K562 (cell line): ENCODE results near the gene CCDC117.

Experiments
- CEBPG ChIP-seq, 3 experiments: fragments of 200-800 bp in 1 of 3; sonication (Bioruptor generic) in 1 of 3; sonication (generic) in 1 of 3; formaldehyde crosslinking in 1 of 3; IDR thresholded peaks in 2 of 3; conservative IDR thresholded peaks in 1 of 3; 2 replicates each; pipeline versions ENCODE4 v1.6.1 to v1.8.0; 2016 to 2022; ENCODE audit warnings: missing compliant biosample characterization in 2 of 3, missing genetic modification characterization in 2 of 3, mild to moderate bottlenecking in 1 of 3, missing genetic modification reagents in 1 of 3
- EZH2 ChIP-seq: IDR thresholded peaks from 2 replicates; pipeline ENCODE4 v1.6.1; 2012; ENCODE audit warnings: low read depth, mild to moderate bottlenecking, inconsistent platforms, low read length, borderline replicate concordance
- GABPA ChIP-seq: fragments of 200-800 bp; sonication (Bioruptor generic); conservative IDR thresholded peaks from 2 replicates; pipeline ENCODE4 v1.6.1; 2016; ENCODE audit warnings: low read depth, missing genetic modification characterization, missing compliant biosample characterization
- HCFC1 ChIP-seq: IDR thresholded peaks from 2 replicates; pipeline ENCODE4 v1.6.1; 2012; ENCODE audit warnings: low read depth, low read length, improper control_type of control experiment
- KLF13 ChIP-seq: fragments of 450-650 bp; IDR thresholded peaks from 2 replicates; pipeline ENCODE4 v1.6.1; 2016; ENCODE audit warnings: missing genetic modification characterization, low read depth, mild to moderate bottlenecking, missing compliant biosample characterization, moderate library complexity, borderline replicate concordance
- POLR2G ChIP-seq: fragments of 200-400 bp; formaldehyde crosslinking; IDR thresholded peaks from 2 replicates; pipeline ENCODE4 v1.6.1; 2017; ENCODE audit warnings: low read depth, mild to moderate bottlenecking, antibody characterized with exemption, low read length, moderate library complexity
- SETDB1 ChIP-seq: IDR thresholded peaks from one replicate; pipeline ENCODE4 v1.6.1; 2012; ENCODE audit warnings: low read length, control low read depth, inconsistent platforms
- STAT5A ChIP-seq: IDR thresholded peaks from 2 replicates; pipeline ENCODE4 v1.6.1; 2012; ENCODE audit warnings: low read length, inconsistent platforms, borderline replicate concordance
- ZNF124 ChIP-seq: sonication (generic); formaldehyde crosslinking; IDR thresholded peaks from 2 replicates; pipeline ENCODE4 v1.8.1; 2022; ENCODE audit warnings: missing genetic modification reagents
- ZNF239 ChIP-seq: fragments of 250-450 bp; sonication (Bioruptor Pico); IDR thresholded peaks from 2 replicates; pipeline ENCODE4 v1.4.0; 2020; ENCODE audit warnings: mild to moderate bottlenecking
- ZNF274 ChIP-seq: IDR thresholded peaks from 2 replicates; pipeline ENCODE4 v1.6.1; 2011; ENCODE audit warnings: low read depth, mild to moderate bottlenecking, low read length, moderate library complexity, borderline replicate concordance
- ZZZ3 ChIP-seq: fragments of 450-650 bp; IDR thresholded peaks from 2 replicates; pipeline ENCODE4 v1.6.1; 2016; ENCODE audit warnings: antibody characterized with exemption, mild to moderate bottlenecking, moderate library complexity
- TF ChIP-seq, protein P1 (sequence below): fragments of 450-650 bp; IDR thresholded peaks from 2 replicates; pipeline ENCODE4 v1.7.1; 2018; ENCODE audit warnings: mild to moderate bottlenecking, low read depth; ENCODE audit not compliant: partially characterized antibody
- TF ChIP-seq, protein P2 (sequence below): fragments of 250-450 bp; sonication (Bioruptor Pico); IDR thresholded peaks from 2 replicates; pipeline ENCODE4 v1.8.0; 2022; ENCODE audit warnings: moderate library complexity, mild to moderate bottlenecking, inconsistent platforms

GRCh38 chr22:28772633-28773460, at the start of gene CCDC117:
- TF ChIP-seq ZZZ3 (no peak), ZNF274 (no peak), SETDB1 (no peak), STAT5A (no peak), ZNF124 (CRISPR knock-in tag) (no peak), GABPA (tag) (0 out of 2 replicates have a peak, but pooled peaks have one; percentile 39), POLR2G (peak; percentile 88), EZH2 (no peak), KLF13 (no peak), CEBPG (CRISPR knock-in tag; IDR thresholded peaks at IDR 0.05) (no peak), CEBPG (tag; conservative IDR thresholded peaks at IDR 0.05 in 1 of 2, IDR thresholded peaks at IDR 0.05 in 1 of 2) (no peak), HCFC1 (peak; percentile 92), ZNF239 (CRISPR knock-in tag) (no peak)
- TF ChIP-seq, protein P1, sequence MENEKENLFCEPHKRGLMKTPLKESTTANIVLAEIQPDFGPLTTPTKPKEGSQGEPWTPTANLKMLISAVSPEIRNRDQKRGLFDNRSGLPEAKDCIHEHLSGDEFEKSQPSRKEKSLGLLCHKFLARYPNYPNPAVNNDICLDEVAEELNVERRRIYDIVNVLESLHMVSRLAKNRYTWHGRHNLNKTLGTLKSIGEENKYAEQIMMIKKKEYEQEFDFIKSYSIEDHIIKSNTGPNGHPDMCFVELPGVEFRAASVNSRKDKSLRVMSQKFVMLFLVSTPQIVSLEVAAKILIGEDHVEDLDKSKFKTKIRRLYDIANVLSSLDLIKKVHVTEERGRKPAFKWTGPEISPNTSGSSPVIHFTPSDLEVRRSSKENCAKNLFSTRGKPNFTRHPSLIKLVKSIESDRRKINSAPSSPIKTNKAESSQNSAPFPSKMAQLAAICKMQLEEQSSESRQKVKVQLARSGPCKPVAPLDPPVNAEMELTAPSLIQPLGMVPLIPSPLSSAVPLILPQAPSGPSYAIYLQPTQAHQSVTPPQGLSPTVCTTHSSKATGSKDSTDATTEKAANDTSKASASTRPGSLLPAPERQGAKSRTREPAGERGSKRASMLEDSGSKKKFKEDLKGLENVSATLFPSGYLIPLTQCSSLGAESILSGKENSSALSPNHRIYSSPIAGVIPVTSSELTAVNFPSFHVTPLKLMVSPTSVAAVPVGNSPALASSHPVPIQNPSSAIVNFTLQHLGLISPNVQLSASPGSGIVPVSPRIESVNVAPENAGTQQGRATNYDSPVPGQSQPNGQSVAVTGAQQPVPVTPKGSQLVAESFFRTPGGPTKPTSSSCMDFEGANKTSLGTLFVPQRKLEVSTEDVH: no peak
- TF ChIP-seq, protein P2, sequence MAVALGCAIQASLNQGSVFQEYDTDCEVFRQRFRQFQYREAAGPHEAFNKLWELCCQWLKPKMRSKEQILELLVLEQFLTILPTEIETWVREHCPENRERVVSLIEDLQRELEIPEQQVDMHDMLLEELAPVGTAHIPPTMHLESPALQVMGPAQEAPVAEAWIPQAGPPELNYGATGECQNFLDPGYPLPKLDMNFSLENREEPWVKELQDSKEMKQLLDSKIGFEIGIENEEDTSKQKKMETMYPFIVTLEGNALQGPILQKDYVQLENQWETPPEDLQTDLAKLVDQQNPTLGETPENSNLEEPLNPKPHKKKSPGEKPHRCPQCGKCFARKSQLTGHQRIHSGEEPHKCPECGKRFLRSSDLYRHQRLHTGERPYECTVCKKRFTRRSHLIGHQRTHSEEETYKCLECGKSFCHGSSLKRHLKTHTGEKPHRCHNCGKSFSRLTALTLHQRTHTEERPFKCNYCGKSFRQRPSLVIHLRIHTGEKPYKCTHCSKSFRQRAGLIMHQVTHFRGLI (CRISPR knock-in tag): no peak
